HG02970 (cell line): ENCODE data around the gene ASTN2.

ENCODE experiments used
- ATAC-seq: cut with Tn5 transposase; IDR thresholded peaks from one replicate; pipeline ENCODE4 v1.9.1; 2021; ENCODE audit warnings: mild to moderate bottlenecking, moderate library complexity, moderate number of reproducible peaks; ENCODE audit not compliant: unreplicated experiment, low FRiP score

The ASTN2 gene

DNA sequence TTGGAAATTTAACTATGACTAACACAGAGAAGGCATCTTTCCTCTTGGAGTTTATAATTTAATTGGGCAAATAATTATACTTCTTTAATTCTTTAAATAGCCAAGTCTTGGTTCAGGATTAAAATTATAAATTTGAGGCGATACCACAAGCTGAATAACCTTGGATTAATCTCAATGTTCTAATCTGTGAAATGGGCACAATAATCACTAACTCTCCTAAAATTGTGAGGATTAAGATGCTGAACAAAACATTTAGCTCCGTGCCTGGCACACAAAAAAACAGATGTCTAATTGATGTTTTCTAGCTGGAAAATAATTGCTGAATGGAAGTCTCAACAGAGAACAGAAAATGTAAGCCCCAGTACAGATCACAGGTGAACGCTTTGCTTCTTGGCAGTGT is 797.5 kb downstream of the ASTN2 start:
- no peak for ATAC-seq

DNA sequence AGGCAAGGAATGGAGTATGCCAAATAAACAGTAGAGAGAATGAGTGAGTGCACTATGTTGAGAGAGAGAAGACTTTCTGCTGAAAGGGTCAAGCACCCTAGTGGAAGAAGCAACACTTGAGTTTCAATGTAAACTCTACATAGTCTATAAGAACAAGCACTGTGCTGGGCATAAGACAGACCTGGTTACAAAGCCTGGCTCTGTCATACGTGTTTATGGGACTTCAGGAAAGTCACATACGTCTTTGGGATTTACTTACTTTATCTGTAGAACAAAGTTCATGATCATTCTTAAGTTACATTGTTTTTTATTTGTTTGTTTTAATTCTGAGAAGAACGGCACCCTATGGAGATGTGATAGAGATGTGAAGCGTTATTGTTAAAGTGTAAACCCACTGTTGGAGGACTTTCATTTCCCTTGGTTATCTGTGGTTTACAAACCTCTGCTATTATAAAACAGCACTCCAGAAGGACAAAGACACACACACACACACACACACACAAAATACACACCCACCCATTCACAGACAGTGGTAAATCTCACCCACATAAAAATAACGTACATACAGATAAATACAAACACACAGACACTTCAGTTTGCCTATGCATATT is 798.4 kb downstream of the ASTN2 start:
- ATAC-seq = no peak

DNA sequence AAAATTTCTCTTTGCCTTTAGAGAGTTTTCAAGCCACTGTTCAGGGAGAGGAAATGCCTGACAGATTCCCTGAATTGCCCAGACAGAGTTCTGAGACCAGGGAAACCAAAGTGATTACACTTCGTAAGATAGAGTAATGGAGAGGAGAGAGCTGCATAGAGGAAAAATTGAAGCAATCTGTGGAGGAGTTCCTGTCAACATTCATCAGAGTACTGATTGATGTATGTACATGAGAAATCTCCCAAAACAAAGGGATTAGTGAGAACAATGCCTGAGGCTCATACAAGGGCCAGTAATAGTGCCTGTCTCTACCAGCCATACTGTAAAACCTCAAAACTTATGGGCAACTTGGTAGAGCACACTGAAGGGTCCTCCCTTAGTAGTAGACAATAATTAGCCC is 806.8 kb downstream of the ASTN2 start:
- no peak for ATAC-seq

DNA sequence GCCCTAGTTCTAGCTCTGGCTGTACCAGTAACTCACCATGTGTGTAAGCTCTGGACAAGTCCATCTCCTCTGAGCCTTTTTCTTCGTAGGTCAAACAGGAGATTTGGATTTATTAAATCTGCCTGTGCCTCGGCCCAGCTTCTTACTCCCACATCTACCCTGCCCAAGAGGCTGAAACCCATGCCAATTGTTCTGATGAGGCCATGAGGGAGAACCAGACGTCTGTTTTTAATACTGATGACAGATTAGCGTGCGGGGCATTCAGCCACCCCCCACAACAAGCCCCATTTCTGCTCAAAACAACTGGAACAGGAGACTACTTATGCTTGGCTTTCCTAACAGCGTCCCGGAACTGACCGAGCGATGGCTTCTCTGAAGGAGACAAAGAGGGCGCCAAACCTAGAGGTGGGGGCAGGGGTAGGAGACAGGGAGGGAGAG is 808.9 kb downstream of the ASTN2 start:
- ATAC-seq = no peak

DNA sequence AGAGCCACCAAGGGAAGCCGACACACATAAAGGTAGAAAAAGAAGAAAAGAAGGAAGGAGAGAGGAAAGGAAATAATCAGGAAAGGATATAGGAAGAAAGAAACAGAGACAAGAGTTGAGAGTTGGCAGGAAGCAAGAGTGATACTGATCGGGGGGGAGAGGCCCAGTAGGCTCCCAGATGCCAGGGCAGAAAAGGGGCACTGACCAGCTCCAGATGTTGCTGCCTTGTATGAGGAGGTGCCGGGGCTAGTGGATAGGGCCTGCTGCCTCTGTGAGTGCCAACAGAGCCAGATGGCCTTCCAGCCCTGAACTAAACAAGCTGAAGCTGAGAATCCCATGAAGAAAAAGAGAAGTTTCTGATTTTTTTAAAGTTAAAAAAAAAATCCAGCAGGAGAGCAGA is 809.8 kb downstream of the ASTN2 start:
- no peak for ATAC-seq

DNA sequence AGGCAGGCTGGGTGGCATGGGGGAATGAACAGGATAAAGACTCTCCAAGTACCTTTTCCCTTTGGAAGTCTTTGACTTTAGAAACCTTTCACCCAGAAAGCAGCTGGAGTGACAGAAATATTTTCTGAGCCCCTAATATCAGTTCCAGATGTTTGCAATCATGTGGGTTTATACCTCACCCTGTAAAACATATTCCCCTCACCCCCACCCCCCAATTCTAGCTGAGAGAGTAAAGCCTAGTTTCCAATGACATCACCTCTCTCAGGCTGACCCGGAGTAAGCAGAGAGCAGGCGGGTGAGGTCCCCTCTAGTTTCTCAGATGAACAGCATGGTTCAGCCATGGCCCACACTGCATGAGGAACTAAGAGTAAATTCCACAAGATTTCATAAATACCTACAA is 810.6 kb downstream of the ASTN2 start:
- ATAC-seq = no peak

DNA sequence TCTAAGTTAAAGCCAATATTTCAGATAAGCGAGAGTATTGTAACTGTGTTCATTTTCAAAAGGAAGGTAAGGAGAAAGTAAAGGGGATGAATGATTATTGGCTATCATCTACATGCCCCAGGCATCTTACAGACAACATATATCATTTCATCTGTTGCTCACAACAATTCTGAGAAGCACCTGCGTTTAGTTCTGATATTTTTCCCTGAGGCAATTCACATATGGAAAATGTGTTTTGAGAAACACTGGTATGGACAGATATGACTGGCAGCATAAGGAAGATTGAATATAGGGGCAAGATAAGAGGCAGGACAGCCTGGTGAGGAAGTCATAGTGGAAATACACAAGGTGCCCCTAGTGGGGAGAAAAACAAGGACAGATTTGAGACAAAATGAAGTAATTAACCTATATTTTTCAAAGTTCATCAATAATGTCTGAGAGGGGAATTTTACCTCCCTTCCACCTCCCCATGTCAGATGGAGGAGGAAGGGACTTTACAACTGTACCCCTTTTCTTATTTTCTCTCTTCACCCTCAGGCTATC is 815.4 kb downstream of the ASTN2 start:
- ATAC-seq = no peak

DNA sequence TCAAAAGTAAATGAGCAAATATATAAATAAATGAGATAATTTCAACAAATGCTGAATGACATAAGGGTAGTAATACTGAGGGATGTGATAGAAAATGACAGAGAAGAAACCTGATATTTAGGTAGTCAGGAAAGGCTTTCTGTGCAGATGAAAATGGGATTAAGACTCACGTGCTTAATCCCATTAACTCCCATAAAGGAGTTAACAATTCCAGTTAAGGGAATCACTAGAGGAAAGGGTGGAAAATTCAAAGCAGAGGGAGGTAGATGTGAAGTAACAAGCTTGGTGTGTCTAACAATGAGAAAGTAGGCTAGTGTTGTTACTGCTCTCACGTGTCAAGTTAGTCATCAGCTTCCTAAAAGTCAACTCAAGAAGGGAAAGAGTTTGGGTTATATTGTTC is 818.2 kb downstream of the ASTN2 start:
- no peak for ATAC-seq

DNA sequence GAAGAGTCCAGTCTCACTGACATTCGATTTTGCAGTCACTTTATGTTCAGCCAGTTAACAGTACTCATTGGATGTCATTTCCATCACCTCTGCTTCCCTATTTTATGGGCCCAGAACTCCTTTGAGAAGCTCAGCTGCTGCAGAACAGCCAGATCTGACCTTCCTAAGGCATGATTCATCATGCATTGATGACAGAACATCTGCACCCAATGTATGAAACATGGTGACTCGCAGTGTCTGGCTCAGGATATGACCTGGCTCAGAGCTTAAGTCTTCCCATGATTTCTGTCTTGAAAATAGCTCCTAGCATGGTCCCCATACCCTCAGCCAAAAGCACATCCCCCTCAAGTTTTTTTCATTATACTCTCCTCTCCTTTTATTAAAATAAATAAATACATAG is 820.3 kb downstream of the ASTN2 start:
- no peak for ATAC-seq

DNA sequence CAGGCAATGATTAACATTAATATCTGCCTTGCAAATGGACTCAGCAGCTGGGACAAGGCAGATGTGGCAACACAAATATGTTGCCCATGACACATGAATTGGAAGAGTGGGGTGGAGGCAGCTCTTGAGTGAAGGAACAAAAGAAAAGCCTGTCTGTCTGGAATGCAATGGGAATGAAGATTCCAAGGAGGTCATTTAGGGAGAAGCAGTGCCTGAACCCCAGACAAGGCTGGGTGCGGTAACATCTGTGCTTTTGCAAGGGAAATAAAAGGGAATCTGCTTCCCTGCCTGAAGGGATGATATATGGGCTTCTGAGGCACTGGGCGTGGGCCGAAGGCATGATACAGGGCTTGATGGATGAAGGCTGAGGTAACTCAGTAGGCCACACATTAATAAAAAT is 821.9 kb downstream of the ASTN2 start:
- ATAC-seq = no peak

DNA sequence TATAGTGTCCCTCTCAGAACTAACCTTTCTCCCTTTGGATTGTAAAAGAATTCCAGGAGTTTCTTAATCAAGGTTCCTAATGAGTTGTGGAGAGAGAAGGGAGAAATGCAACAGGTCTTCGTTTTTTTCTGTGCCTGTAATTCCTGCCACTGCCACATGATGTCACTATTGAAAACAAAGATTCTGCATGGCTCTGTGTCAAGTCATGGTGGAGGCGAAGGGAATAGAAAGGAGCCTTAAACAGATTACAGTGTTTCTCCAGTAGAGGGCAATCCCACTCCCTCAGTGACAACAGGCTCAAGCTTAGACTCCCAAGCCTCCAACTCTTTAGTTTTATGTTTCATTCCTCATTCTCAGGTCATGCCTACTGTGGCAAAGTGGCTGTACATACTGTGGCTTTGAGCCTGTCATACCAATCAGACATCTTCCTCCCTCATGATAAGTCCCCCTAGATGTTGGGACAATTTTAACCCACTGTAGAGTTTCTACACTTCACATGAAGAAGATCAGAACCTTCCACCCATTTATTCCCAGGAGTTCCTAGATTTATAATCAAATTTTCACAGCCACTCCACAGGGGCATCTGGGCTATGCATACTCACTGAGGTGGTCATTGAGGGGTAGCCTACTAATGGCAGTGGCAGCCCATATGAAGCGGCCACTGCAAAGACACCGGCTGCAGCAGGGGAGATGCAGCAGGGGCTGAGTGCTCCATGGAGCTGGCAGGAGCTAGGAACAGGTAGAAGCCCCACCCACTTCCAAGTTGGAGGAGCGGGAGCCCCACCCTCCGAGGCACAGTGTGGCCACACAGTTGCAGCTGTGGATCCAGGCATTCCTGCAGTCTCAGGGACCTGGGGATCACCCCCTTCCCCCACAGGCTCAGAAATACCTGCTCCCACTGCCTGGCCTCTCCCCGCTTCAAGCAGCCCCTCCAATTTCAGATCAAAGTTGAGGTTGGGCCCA is 825.2 kb downstream of the ASTN2 start:
- no peak for ATAC-seq

DNA sequence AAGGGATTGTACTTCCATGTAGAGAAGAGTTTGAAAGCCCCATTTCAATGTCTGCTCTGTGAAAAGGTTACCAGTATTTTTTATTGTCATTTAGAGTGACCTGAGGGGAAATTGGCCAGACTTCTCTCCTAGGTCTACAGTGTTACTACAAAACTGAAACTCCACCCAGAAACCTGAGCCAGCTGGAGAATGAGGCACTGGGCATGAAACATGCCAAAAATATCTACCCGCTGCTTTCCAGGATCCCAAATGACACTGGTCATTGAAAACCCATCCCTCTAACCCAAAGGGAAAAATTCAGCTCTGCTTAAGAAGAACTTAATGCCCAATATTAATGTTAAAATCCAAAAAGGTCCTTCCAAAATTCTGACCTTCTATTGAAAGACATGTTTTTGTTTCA is 826.9 kb downstream of the ASTN2 start:
- ATAC-seq = no peak

DNA sequence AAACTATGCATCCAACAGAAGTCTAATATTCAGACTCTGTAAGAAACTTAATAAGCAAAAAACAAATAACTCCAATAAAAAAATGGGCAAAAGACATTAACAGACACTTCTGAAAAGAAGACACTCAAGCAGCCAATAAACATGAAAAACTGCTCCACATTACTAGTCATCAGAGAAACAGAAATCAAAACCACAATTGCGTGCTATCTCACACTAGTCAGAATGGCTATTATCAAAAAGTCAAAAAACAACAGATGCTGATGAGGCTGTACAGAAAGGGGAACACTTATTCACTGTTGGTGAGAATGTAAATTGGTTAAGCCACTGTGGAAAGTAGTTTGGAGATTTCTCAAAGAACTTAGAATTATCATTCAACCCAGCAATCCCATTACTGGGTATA is 829.0 kb downstream of the ASTN2 start:
- ATAC-seq = no peak

DNA sequence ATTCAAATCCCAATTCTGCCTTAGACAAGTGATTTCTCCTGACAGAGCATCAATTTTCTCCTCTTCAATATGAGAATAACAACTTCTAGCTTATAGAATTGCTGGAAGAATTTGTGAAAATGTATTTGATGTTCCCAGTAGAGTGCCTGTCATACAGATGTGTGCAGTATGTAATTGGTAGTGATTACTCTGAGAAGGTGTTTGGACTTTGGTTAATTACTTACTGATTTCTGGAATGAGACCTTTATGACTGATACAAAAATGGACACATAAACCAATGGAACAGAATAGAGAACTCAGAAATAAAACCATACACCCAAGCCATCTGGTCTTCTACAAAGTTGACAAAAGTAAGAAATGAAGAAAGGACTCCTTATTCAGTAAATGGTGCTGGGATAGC is 829.7 kb downstream of the ASTN2 start:
- no peak for ATAC-seq

DNA sequence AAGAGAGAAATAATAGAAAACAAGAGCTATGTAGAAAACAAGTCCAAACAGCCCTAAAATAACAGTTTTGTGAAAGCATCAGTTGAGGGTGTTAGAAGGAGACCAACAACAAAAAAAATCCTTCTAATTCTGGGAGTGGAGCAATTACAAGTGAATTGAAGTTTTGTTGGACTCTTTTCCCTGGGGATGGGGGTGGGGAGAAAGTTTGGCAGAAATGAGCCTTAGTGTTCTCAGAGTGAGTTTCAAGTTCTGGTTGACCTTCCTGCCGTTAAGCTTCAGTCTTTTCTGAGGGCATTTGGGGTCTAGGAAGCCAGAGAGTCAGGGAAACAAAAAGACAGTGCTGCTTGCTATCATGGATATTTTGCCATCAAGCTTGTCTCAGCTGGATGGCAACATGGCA is 834.0 kb downstream of the ASTN2 start:
- ATAC-seq = no peak

DNA sequence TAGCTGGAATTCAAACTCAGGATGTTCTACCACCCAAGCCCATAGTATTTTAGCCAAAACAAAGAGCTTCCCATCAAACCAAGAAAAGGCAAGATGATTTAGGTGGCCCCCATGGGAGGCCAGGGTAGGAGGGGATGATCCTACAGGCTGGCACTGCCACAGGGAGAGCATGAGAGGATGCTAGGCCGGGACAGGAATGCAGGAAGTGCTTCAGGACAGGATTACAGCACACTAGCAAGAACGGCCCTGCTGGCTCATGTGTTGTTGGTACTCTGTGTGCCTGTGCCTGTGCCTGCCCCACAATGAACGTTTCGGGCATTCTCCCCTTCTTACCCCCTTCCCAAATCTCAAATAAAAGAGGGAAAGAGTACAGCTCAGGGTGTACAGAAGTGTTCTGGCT is 838.5 kb downstream of the ASTN2 start:
- no peak for ATAC-seq

DNA sequence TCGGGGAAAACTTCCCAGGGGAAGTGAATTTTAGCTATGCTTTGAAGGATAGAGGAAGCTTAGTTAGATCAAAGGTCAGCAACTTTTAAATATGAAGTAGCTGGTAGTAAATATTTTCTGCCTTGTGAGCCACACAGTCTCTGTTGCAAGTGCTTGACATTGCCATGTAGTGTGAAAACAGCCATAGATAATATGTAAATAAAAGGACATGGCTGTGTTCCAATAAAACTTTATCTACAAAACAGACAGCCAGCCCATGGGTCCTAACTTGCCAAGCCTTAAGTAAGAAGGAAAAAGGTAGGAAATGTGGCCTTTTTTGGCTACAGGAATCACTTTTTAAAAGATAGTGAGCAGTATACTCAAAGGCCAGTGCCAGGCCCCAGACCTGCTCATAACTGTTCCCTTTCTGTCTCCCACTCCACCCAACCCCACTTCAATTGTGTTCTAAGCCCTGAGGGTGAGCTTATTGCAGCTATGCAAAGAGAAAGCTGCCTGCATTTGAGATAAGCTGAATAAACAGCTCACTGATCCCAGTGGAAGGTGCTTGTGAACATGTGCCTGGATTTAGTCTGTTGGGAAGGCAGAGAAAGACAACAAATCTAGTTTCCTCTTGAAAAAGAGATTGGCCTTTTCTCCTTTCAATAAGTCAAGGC is 840.7 kb downstream of the ASTN2 start:
- no peak for ATAC-seq

DNA sequence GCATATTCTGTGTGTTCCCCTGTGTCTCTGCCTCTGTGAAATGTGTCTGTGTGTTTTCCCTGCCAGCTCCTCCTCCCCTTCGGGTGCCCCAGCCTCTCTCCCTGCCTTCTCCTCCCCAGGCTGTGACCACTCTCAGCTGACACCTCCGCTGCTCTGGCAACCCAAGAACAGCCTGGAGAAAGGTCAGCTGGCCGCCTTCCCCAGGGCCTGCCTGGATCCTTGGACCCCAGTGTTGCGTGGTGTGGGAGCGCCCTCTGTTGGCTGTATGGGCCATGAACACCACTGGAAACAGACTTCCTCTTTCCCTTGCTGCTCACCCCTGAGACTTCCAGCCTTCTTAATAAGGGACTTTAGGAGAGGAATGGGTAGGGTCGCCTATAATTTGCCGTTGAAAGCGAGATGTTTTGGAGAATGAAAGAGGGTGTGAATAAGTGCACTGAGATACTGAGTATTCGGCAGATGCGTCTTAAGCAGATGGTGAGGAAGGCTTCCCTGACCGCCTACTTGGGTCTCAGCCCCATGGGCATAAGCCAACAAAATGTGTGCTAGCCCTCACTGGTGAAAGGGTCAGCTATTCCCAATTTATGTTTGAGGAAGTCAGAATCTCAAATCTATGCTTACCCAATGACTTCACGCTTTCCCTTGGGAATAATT is 842.6 kb downstream of the ASTN2 start:
- no peak for ATAC-seq

DNA sequence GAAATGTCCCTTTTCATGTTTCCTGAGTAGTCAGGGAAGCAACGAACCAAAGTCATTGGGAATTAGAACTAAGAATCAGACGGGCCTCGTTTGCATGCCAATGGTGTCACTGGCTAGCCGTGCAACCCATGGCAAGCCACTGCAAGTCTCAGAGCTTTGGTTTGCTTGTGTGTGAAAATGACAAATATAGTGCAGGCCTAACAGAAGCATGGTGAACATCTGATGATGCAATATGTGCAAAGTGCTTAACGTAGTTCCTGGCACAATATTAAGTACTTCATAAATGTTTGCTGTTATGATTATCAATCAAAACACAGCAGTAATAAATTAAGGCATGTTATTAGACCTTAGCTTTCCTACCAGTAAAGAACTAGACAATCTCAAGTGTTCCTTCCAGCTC is 845.7 kb downstream of the ASTN2 start:
- ATAC-seq = no peak

DNA sequence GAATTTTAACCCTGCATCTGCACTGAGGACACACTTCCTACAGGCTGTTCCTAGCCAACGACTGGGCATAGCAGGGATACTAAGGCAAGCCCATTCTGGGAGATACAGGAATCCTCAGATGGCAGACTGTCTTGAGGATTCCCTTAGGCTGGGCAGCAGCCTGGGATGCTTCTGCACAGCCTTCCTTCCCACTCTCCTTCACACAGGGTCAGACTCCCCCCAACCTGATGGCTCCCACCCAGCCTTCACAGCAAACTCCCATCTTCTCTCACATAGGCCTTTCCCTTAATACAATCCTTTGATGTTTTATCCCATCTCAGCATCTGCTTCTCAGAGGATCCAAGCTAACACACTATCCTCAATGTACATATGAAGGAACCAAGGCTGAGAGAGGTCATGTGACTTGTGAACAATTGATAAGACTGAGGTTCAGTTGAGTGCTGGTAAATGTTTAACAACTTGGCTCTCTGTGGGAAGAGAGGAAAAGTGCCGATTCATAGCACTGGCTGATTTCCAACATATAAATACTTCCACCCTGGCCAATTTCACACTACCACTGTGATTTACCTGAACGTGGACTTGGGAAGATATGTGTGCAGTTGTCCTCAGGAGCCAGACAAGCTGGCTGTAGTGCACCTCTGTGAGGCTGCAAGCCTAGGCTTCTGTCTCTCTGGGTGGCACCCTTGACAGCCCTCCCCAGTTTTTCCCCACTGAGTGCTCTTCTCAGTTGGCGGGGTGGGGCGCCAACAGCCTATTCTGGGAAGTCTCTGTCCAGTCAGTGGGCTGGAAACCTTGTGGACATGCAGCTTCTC is 848.0 kb downstream of the ASTN2 start:
- no peak for ATAC-seq
